GM10248 (cell line): ENCODE data around the gene ARF6.

ENCODE experiments used
- CTCF ChIA-PET: fragments of 300-600 bp; sonication (Branson Sonifier 250); formaldehyde crosslinking; extraction: SDS; loops from one replicate; lab custom pipeline; 2021; ENCODE audit warnings: antibody characterized with exemption; lab: Yijun Ruan, JAX
- POLR2A ChIA-PET: fragments of 350-650 bp; sonication (Branson Sonifier 250); formaldehyde crosslinking; extraction: SDS; loops from one replicate; lab custom pipeline; 2020; ENCODE audit warnings: antibody characterized with exemption; lab: Yijun Ruan, JAX
- DNase-seq: peaks from one replicate; pipeline ENCODE4 v3.0.0; 2012; ENCODE audit errors: extremely low spot score
- CTCF ChIP-seq: IDR thresholded peaks from 2 replicates; pipeline ENCODE4 v1.5.1; 2012; ENCODE audit warnings: mild to moderate bottlenecking, low read depth; ENCODE audit errors: extremely low read depth, missing control alignments, control extremely low read depth

The ARF6 gene

GRCh38 chr14:49909016-49909415, 16.1 kb downstream of the ARF6 start:
- TF ChIP-seq CTCF = no peak
- no peak for DNase-seq
- POLR2A ChIA-PET = no interaction called here
- CTCF ChIA-PET = interaction anchor here (1.8 kb wide), 1 partner anchor 29 kb away, joined by 7 read pairs; no protein-coding TSS in a partner anchor

GRCh38 chr14:49915085-49915484, 22.2 kb downstream of the ARF6 start:
- no peak for DNase-seq
- TF ChIP-seq CTCF = no peak
- POLR2A ChIA-PET = no interaction called here
- CTCF ChIA-PET = no interaction called here

DNA sequence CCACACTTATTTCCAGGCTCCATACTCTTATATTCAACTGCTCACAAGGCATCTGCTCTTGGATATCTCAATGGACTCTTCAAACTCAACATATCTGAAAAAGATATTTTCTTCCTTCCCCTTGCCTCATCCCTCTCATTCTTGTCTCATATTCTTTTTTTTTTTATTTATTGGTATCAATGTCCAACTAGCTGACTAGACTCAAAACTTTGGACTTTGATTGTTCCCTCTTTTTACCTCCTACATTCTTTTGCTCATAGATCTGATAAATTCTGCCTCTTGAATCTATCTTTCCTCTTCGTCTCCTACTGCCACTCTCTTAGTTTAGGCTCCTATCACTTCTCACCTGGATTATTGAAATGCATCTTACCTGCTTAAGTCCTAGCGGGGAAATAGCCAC, 25.8 kb downstream of the ARF6 start:
- ChIA-PET CTCF (interaction anchor here (1.2 kb wide), 1 partner anchor 57 kb away, joined by 4 read pairs; no protein-coding TSS in a partner anchor), POLR2A (no interaction called here)
- no peak for TF ChIP-seq CTCF
- DNase-seq = no peak

DNA sequence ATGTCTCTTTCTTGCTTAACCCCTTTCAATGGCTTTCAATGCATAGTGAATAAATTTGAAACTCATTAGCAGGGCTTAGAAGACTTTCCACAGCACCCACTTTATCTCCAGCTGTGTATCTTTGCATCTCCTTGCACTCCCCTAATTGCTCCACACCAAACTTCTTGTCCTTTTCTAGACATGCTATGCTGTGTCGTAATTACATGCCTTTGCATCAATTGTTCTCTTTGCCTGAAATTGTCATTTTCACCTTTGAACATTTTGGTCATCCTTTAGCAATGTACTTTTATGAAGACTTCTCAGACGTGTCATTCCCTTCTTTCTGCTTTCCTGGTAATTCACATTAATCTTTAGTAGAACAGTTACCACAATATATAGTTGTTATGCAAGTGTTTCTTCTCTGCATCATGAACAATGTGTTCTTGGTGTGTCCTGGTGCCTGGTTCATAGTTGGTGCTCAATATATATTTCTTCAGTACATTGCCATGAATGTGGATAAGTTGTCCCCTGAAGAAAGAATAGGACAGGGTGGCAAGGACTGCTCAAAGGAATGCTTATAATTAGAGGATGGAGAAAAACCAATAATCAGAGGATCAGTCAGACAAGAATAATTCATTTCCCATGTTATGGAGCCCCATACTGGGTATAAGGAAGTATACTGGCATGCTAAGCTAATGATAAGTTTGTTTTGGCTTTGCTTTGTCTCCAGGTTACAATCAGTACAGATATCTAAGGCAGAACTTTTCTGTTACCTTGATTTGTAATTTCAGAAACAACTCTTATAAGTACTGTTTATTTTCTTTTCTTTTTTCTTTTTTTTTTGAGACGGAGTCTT, 27.2 kb downstream of the ARF6 start:
- no peak for TF ChIP-seq CTCF
- ChIA-PET POLR2A (no interaction called here), CTCF (no interaction called here)
- no peak for DNase-seq

- POLR2A ChIA-PET = no interaction called here
Measured at GRCh38 chr14:49920935-49921334, 28.1 kb downstream of the ARF6 start.

GRCh38 chr14:49921401-49921800, 28.5 kb downstream of the ARF6 start:
- CTCF ChIA-PET = no interaction called here
- no peak for TF ChIP-seq CTCF
- no peak for DNase-seq
- POLR2A ChIA-PET = no interaction called here

More at GRCh38 chr14:49920935-49921334, 28.1 kb downstream of the ARF6 start:
- CTCF ChIA-PET = no interaction called here
- DNase-seq = peak; percentile 61
- TF ChIP-seq CTCF = no peak
